ENCODE data around the gene TMEM158.

- TF ChIP-seq ZNF384 (IDR thresholded peaks at IDR 0.05) (no peak), NFRKB (IDR thresholded peaks at IDR 0.05) (no peak), FOXM1 (IDR thresholded peaks at IDR 0.05; ENCODE audit: borderline replicate concordance) (no peak), BHLHE40 (IDR thresholded peaks at IDR 0.05; ENCODE audit: borderline replicate concordance) (no peak), FOXK2 (IDR thresholded peaks at IDR 0.05) (no peak), SUZ12 (IDR thresholded peaks at IDR 0.05) (no peak), LEF1 (IDR thresholded peaks at IDR 0.05; ENCODE audit: borderline replicate concordance) (no peak), ARNT (IDR thresholded peaks at IDR 0.05) (no peak)
Observed at GRCh38 chr3:45273681-45274515, 47.8 kb upstream of the TMEM158 start.

Measured in HEK293T (cell line).